ENCODE measurements around the gene IL10RA. TPM values are rescaled to one million over a fixed set of nuclear protein-coding genes. Genes with fewer than 3 reads are reported as not detected.

The IL10RA gene
- total RNA-seq, 2 experiments from 2014 or later, result 15.7 to 25.2 TPM

GRCh38 chr11:118000067-118000849 lies 14.1 kb downstream of the IL10RA start:
- TF ChIP-seq EZH2phosphoT487 (IDR thresholded peaks at IDR 0.05; ENCODE audit: borderline replicate concordance, low read depth, low read length), result no peak
- TF ChIP-seq CTCF (conservative IDR thresholded peaks at IDR 0.05; ENCODE audit: low read length), result no peak
- no peaks in the 10 kb centered on the region for H3K79me2 ChIP-seq (ENCODE audit: insufficient read depth, low read depth, low read length)
- intact Hi-C loops (cut with micrococcal nuclease; ENCODE audit: unreplicated experiment), result no loop called here
- peaks cover 54% of the 10 kb centered on the region for H3K36me3 ChIP-seq (ENCODE audit: insufficient read depth, low read length)
- H2AFZ ChIP-seq (ENCODE audit: low read length), result no peak overlapping the region
- H4K20me1 ChIP-seq (ENCODE audit: insufficient read depth, low read length), result no peaks in the 10 kb centered on the region
- no TSS peak for BruUV-seq (replicated peaks)
- DNase-seq (ENCODE audit: low spot score), result no peak
- H3K4me3 ChIP-seq (ENCODE audit: low read depth, low read length, poor library complexity, severe bottlenecking), result no peak overlapping the region
- H3K9me2 ChIP-seq (ENCODE audit: insufficient read depth, low read length), result no peaks in the 10 kb centered on the region
- ChIA-PET POLR2A (interaction anchor here (0.6 to 1.0 kb wide), 3 partner anchors 13 to 52 kb away, joined by 3 read pairs; no protein-coding TSS in a partner anchor), CTCF (ENCODE audit: unreplicated experiment) (no interaction called here)
- no peak overlapping the region for H3K27ac ChIP-seq (ENCODE audit: low read depth, low read length, poor library complexity, severe bottlenecking)
- no peaks in the 10 kb centered on the region for H3K9me3 ChIP-seq (ENCODE audit: low read length)
- H3K4me2 ChIP-seq (ENCODE audit: low read length), result no peak overlapping the region
- H3K4me1 ChIP-seq (ENCODE audit: insufficient read depth, low read length, poor library complexity, severe bottlenecking), result peaks cover 35% of the 10 kb centered on the region

- Histone ChIP-seq H3K79me2 (ENCODE audit: insufficient read depth, low read depth, low read length) (no peaks in the 10 kb centered on the region), H3K36me3 (ENCODE audit: insufficient read depth, low read length) (peaks cover 48% of the 10 kb centered on the region), H3K27ac (ENCODE audit: low read depth, low read length, poor library complexity, severe bottlenecking) (no peak overlapping the region), H3K4me3 (ENCODE audit: low read depth, low read length, poor library complexity, severe bottlenecking) (no peak overlapping the region), H3K9me3 (ENCODE audit: low read length) (no peaks in the 10 kb centered on the region), H3K4me1 (ENCODE audit: insufficient read depth, low read length, poor library complexity, severe bottlenecking) (peaks cover 40% of the 10 kb centered on the region), H4K20me1 (ENCODE audit: insufficient read depth, low read length) (no peaks in the 10 kb centered on the region), H3K9me2 (ENCODE audit: insufficient read depth, low read length) (no peaks in the 10 kb centered on the region), H2AFZ (ENCODE audit: low read length) (no peak overlapping the region), H3K4me2 (ENCODE audit: low read length) (no peak overlapping the region)
- ChIA-PET CTCF (ENCODE audit: unreplicated experiment) (no interaction called here), POLR2A (interaction anchor here (0.6 to 1.0 kb wide), 4 partner anchors 14 to 941 kb away, joined by 3 to 6 read pairs (median 3); no protein-coding TSS in a partner anchor)
- DNase-seq (ENCODE audit: low spot score), result no peak
- TF ChIP-seq EZH2phosphoT487 (IDR thresholded peaks at IDR 0.05; ENCODE audit: borderline replicate concordance, low read depth, low read length) (no peak), CTCF (conservative IDR thresholded peaks at IDR 0.05; ENCODE audit: low read length) (no peak)
- intact Hi-C loops (cut with micrococcal nuclease; ENCODE audit: unreplicated experiment), result no loop called here
- BruUV-seq (replicated peaks), result no TSS peak
These were observed 14.6 kb downstream of the IL10RA start for GRCh38 chr11:118000850-118001228.

- H3K79me2 ChIP-seq (ENCODE audit: insufficient read depth, low read depth, low read length), result no peaks in the 10 kb centered on the region
- H4K20me1 ChIP-seq (ENCODE audit: insufficient read depth, low read length), result no peaks in the 10 kb centered on the region
- no peaks in the 10 kb centered on the region for H3K9me2 ChIP-seq (ENCODE audit: insufficient read depth, low read length)
- H3K4me3 ChIP-seq (ENCODE audit: low read depth, low read length, poor library complexity, severe bottlenecking), result no peak overlapping the region
- CTCF ChIA-PET (ENCODE audit: unreplicated experiment), result no interaction called here
- TF ChIP-seq CTCF (conservative IDR thresholded peaks at IDR 0.05; ENCODE audit: low read length), result no peak
- no peak for TF ChIP-seq EZH2phosphoT487 (IDR thresholded peaks at IDR 0.05; ENCODE audit: borderline replicate concordance, low read depth, low read length)
- H3K9me3 ChIP-seq (ENCODE audit: low read length), result no peaks in the 10 kb centered on the region
- intact Hi-C loops (cut with micrococcal nuclease; ENCODE audit: unreplicated experiment), result no loop called here
- no peak overlapping the region for H3K27ac ChIP-seq (ENCODE audit: low read depth, low read length, poor library complexity, severe bottlenecking)
- BruUV-seq (replicated peaks), result no TSS peak
- H3K4me1 ChIP-seq (ENCODE audit: insufficient read depth, low read length, poor library complexity, severe bottlenecking), result peaks cover 47% of the 10 kb centered on the region
- POLR2A ChIA-PET, result interaction anchor here (0.6 to 1.0 kb wide), 3 partner anchors 14 to 941 kb away, joined by 3 to 6 read pairs (median 3); no protein-coding TSS in a partner anchor
- no peak overlapping the region for H2AFZ ChIP-seq (ENCODE audit: low read length)
- no peak for DNase-seq (ENCODE audit: low spot score)
- H3K36me3 ChIP-seq (ENCODE audit: insufficient read depth, low read length), result peaks cover 41% of the 10 kb centered on the region
- no peak overlapping the region for H3K4me2 ChIP-seq (ENCODE audit: low read length)
These were observed 15.3 kb downstream of the IL10RA start for GRCh38 chr11:118001494-118001971.

Measured in OCI-LY7 (cell line).